H9 (cell line): ENCODE results near the gene DDI1. TPM values are rescaled to one million over a fixed set of nuclear protein-coding genes. Genes with fewer than 3 reads are reported as not detected.

ENCODE experiments used
- DNase-seq: peaks from one replicate; pipeline ENCODE4 v3.0.0-alpha.2; 2017
- H2AFZ ChIP-seq: one replicate; pipeline ENCODE4 v1.6.1; 2013; ENCODE audit warnings: mild to moderate bottlenecking, low read length, control low read depth, moderate library complexity
- H2AK5ac ChIP-seq: 2 replicates; pipeline ENCODE4 v1.6.1; 2013; ENCODE audit warnings: low read length, control low read depth, mixed read lengths; ENCODE audit not compliant: insufficient read length
- H2BK120ac ChIP-seq: one replicate; pipeline ENCODE4 v1.6.1; 2013; ENCODE audit warnings: low read depth, mild to moderate bottlenecking, low read length, control low read depth, inconsistent platforms; ENCODE audit not compliant: poor library complexity, severe bottlenecking
- H2BK12ac ChIP-seq: 2 replicates; pipeline ENCODE4 v1.6.1; 2013; ENCODE audit warnings: low read length, control low read depth, mixed read lengths, low read depth; ENCODE audit not compliant: insufficient read length
- H2BK15ac ChIP-seq: 2 replicates; pipeline ENCODE4 v1.6.1; 2013; ENCODE audit warnings: low read depth, low read length, control low read depth
- H2BK20ac ChIP-seq: one replicate; pipeline ENCODE4 v1.6.1; 2013; ENCODE audit warnings: low read depth, mild to moderate bottlenecking, low read length, control low read depth, inconsistent platforms; ENCODE audit not compliant: poor library complexity, severe bottlenecking
- H2BK5ac ChIP-seq: 2 replicates; pipeline ENCODE4 v1.6.1; 2013; ENCODE audit warnings: low read length, control low read depth, mixed read lengths; ENCODE audit not compliant: insufficient read length
- H3K14ac ChIP-seq: 2 replicates; pipeline ENCODE4 v1.6.1; 2013; ENCODE audit warnings: low read length, control low read depth; ENCODE audit not compliant: insufficient read depth
- H3K18ac ChIP-seq: 2 replicates; pipeline ENCODE4 v1.6.1; 2013; ENCODE audit warnings: low read depth, mild to moderate bottlenecking, mixed read lengths, low read length, control low read depth; ENCODE audit not compliant: insufficient read length
- H3K23ac ChIP-seq: 2 replicates; pipeline ENCODE4 v1.6.1; 2013; ENCODE audit warnings: low read length, control low read depth, mixed read lengths, low read depth; ENCODE audit not compliant: insufficient read length
- H3K23me2 ChIP-seq: 2 replicates; pipeline ENCODE4 v1.6.1; 2013; ENCODE audit warnings: low read depth, mild to moderate bottlenecking, mixed read lengths, low read length, control low read depth; ENCODE audit not compliant: insufficient read length, poor library complexity, severe bottlenecking
- H3K27ac ChIP-seq: 2 replicates; pipeline ENCODE4 v1.5.1; 2013; ENCODE audit warnings: low read length, control low read depth, mixed read lengths, low read depth; ENCODE audit not compliant: insufficient read length
- H3K27me3 ChIP-seq: 2 replicates; pipeline ENCODE4 v1.6.1; 2013; ENCODE audit warnings: low read length, control low read depth, inconsistent platforms; ENCODE audit not compliant: insufficient read depth
- H3K4ac ChIP-seq: 2 replicates; pipeline ENCODE4 v1.6.1; 2013; ENCODE audit warnings: low read depth, mild to moderate bottlenecking, control low read depth, inconsistent platforms, low read length, moderate library complexity
- H3K4me1 ChIP-seq: 2 replicates; pipeline ENCODE4 v1.6.1; 2013; ENCODE audit warnings: low read length, control low read depth, inconsistent platforms; ENCODE audit not compliant: insufficient read depth
- H3K4me2 ChIP-seq: 2 replicates; pipeline ENCODE4 v1.6.1; 2013; ENCODE audit warnings: low read length, control low read depth, mixed read lengths; ENCODE audit not compliant: insufficient read length, insufficient read depth
- H3K56ac ChIP-seq: 2 replicates; pipeline ENCODE4 v1.6.1; 2013; ENCODE audit warnings: low read depth, mild to moderate bottlenecking, mixed read lengths, low read length, control low read depth; ENCODE audit not compliant: insufficient read length
- H3K79me1 ChIP-seq: 2 replicates; pipeline ENCODE4 v1.6.1; 2013; ENCODE audit warnings: low read depth, mild to moderate bottlenecking, moderate library complexity, low read length, control low read depth, inconsistent platforms; ENCODE audit not compliant: insufficient read depth, poor library complexity, severe bottlenecking
- H3K79me2 ChIP-seq: 2 replicates; pipeline ENCODE4 v1.6.1; 2013; ENCODE audit warnings: low read length, control low read depth, inconsistent platforms; ENCODE audit not compliant: insufficient read depth
- H3K9ac ChIP-seq: 2 replicates; pipeline ENCODE4 v1.6.1; 2013; ENCODE audit warnings: low read length, control low read depth, mixed read lengths; ENCODE audit not compliant: insufficient read length; ENCODE audit errors: extremely low read depth
- H3K9me3 ChIP-seq: one replicate; pipeline ENCODE4 v1.6.1; 2013; ENCODE audit warnings: low read depth, low read length, inconsistent platforms; ENCODE audit not compliant: control insufficient read depth
- H3T11ph ChIP-seq: one replicate; pipeline ENCODE4 v1.6.1; 2013; ENCODE audit warnings: mild to moderate bottlenecking, low read length, control low read depth, inconsistent platforms
- H4K20me1 ChIP-seq: one replicate; pipeline ENCODE4 v1.6.1; 2013; ENCODE audit not compliant: control insufficient read depth, insufficient read length, insufficient read depth
- H4K5ac ChIP-seq: 2 replicates; pipeline ENCODE4 v1.6.1; 2013; ENCODE audit warnings: low read depth, mild to moderate bottlenecking, mixed read lengths, low read length, control low read depth; ENCODE audit not compliant: insufficient read length
- H4K8ac ChIP-seq: replicated peaks from 2 replicates; pipeline ENCODE4 v1.6.1; 2013; ENCODE audit warnings: low read length, control low read depth, mixed read lengths, low read depth; ENCODE audit not compliant: insufficient read length
- H4K91ac ChIP-seq: 2 replicates; pipeline ENCODE4 v1.6.1; 2013; ENCODE audit warnings: low read depth, mild to moderate bottlenecking, moderate library complexity, mixed read lengths, low read length, control low read depth; ENCODE audit not compliant: insufficient read length
- H3K27ac Mint-ChIP-seq, 3 experiments: 2 replicates in 2 of 3; 3 replicates in 1 of 3; pipeline ENCODE4 v1.8.0; 2020 to 2021; ENCODE audit warnings: mixed read lengths in 3 of 3, mild to moderate bottlenecking in 1 of 3, moderate library complexity in 1 of 3
- H3K27me3 Mint-ChIP-seq: 2 replicates; pipeline ENCODE4 v1.8.0; 2021; ENCODE audit warnings: low read depth, mild to moderate bottlenecking, moderate library complexity, mixed read lengths
- H3K36me3 Mint-ChIP-seq, 3 experiments: 2 replicates in 2 of 3; 3 replicates in 1 of 3; pipeline ENCODE4 v1.8.0; 2020 to 2021; ENCODE audit warnings: low read depth in 3 of 3, mixed read lengths in 3 of 3; ENCODE audit not compliant: insufficient read depth in 1 of 3
- H3K4me1 Mint-ChIP-seq, 2 experiments: 2 replicates each; pipeline ENCODE4 v1.8.0; 2020; ENCODE audit warnings: mixed read lengths in 2 of 2
- H3K4me3 Mint-ChIP-seq, 2 experiments: 2 replicates in 1 of 2; 3 replicates in 1 of 2; pipeline ENCODE4 v1.8.0; 2020 to 2021; ENCODE audit warnings: mild to moderate bottlenecking in 2 of 2, mixed read lengths in 2 of 2, moderate library complexity in 1 of 2
- H3K9me3 Mint-ChIP-seq, 2 experiments: 2 replicates in 1 of 2; 3 replicates in 1 of 2; pipeline ENCODE4 v1.8.0; 2020; ENCODE audit warnings: mild to moderate bottlenecking in 2 of 2, mixed read lengths in 2 of 2, moderate library complexity in 1 of 2
- WGBS: extraction: QIAGEN DNeasy Blood & Tissue Kit; methylation state at CpG from one replicate; pipeline ENCODE4 v1.1.7; 2013; ENCODE audit warnings: missing lambda C conversion rate, low lambda C conversion rate, mixed read lengths; ENCODE audit not compliant: insufficient read length; ENCODE audit errors: extremely low coverage; 5-methylcytosine and 5-hydroxymethylcytosine counted together
- total RNA-seq: library from RNA; stranded (reverse); gene quantifications from 2 replicates; pipeline ENCODE4 v1.2.1, GENCODE V29; 2021
- TF ChIP-seq, protein P1 (sequence below): fragments of 200-600 bp; sonication (generic); conservative IDR thresholded peaks from 3 replicates; pipeline ENCODE4 v1.8.0; 2021; ENCODE audit warnings: antibody characterized with exemption, mild to moderate bottlenecking

Gene DDI1
- total RNA-seq, 1 experiment from 2014 or later, result not detected

DNA sequence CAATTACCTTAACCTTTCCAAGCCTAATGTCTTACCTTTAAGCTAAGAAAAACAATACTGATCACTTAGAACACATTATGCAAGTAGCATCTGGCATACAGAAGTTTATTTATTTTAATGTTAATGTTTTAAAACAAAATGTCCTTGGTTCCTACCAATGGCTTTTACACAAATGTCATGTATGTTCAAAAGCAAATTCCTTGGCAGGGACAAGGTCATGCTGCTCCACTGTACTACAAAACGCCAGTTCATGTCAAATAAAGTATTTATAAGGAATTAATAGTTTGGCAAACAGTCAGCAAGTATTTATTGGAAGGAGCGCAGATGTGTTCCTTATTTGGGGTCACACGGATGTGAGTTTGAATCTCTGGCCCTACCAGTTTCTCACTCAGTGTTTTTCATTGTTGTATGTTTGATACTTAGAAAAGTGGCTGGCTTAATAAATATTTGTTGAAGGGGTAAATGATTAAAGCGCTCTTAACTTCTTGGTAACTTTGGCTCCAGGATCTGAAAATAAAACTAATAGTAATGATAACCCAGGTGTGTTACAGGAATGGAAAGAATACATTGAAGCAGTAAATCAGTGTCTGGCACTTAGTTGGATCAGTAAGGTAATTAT lies 18.6 kb downstream of the DDI1 start:
- no peaks in the 10 kb centered on the region for H3K27me3 Mint-ChIP-seq
- Histone ChIP-seq H2BK15ac (no peak overlapping the region), H3K9me3 (no peaks in the 10 kb centered on the region), H4K91ac (no peak overlapping the region), H2AFZ (no peak overlapping the region), H3K4ac (no peak overlapping the region), H3K4me2 (no peak overlapping the region), H4K5ac (no peak overlapping the region), H2BK5ac (no peak overlapping the region), H3K9ac (no peak overlapping the region), H2BK120ac (no peak overlapping the region), H3T11ph (no peak overlapping the region), H3K79me1 (no peaks in the 10 kb centered on the region), H3K79me2 (no peaks in the 10 kb centered on the region), H4K8ac (no peak overlapping the region), H3K27me3 (no peaks in the 10 kb centered on the region), H2BK20ac (no peak overlapping the region), H3K18ac (no peak overlapping the region), H3K56ac (no peak overlapping the region), H2AK5ac (no peak overlapping the region), H3K23me2 (no peaks in the 10 kb centered on the region), H3K23ac (no peak overlapping the region), H3K14ac (no peak overlapping the region), H2BK12ac (no peak overlapping the region), H4K20me1 (no peaks in the 10 kb centered on the region), H3K27ac (no peak overlapping the region), H3K4me1 (0 out of 2 replicates have a peak, but pooled peaks cover 3% of the 10 kb centered on the region)
- no peak overlapping the region for H3K4me3 Mint-ChIP-seq
- no CpG with 5 or more reads among the region's 4 CpGs for WGBS
- peaks cover 15 to 17% of the 10 kb centered on the region in 2 experiments for H3K4me1 Mint-ChIP-seq
- no peak for DNase-seq
- TF ChIP-seq, protein P1, sequence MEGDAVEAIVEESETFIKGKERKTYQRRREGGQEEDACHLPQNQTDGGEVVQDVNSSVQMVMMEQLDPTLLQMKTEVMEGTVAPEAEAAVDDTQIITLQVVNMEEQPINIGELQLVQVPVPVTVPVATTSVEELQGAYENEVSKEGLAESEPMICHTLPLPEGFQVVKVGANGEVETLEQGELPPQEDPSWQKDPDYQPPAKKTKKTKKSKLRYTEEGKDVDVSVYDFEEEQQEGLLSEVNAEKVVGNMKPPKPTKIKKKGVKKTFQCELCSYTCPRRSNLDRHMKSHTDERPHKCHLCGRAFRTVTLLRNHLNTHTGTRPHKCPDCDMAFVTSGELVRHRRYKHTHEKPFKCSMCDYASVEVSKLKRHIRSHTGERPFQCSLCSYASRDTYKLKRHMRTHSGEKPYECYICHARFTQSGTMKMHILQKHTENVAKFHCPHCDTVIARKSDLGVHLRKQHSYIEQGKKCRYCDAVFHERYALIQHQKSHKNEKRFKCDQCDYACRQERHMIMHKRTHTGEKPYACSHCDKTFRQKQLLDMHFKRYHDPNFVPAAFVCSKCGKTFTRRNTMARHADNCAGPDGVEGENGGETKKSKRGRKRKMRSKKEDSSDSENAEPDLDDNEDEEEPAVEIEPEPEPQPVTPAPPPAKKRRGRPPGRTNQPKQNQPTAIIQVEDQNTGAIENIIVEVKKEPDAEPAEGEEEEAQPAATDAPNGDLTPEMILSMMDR, result no peak
- H3K36me3 Mint-ChIP-seq, result no peaks in the 10 kb centered on the region
- no peak overlapping the region for H3K27ac Mint-ChIP-seq
- H3K9me3 Mint-ChIP-seq, result no peaks in the 10 kb centered on the region
